Stimulated activated CD4-positive, alpha-beta T cell treated with anti-CD3 and anti-CD28 coated beads, TNF-alpha, amount 100 ng/mL, for 4 hours (primary cell): ENCODE results near the gene ADORA2A.

Source experiments
- DNase-seq, 3 experiments: peaks; one replicate each; pipeline ENCODE4 v3.0.0-alpha.2; 2020; ENCODE audit warnings: low read depth in 3 of 3

ADORA2A gene

GRCh38 chr22:24453853-24454252 lies 26.5 kb downstream of the ADORA2A start:
- no peak for DNase-seq

- no peak for DNase-seq
These were observed 27.6 kb downstream of the ADORA2A start for GRCh38 chr22:24455039-24455438.

DNA sequence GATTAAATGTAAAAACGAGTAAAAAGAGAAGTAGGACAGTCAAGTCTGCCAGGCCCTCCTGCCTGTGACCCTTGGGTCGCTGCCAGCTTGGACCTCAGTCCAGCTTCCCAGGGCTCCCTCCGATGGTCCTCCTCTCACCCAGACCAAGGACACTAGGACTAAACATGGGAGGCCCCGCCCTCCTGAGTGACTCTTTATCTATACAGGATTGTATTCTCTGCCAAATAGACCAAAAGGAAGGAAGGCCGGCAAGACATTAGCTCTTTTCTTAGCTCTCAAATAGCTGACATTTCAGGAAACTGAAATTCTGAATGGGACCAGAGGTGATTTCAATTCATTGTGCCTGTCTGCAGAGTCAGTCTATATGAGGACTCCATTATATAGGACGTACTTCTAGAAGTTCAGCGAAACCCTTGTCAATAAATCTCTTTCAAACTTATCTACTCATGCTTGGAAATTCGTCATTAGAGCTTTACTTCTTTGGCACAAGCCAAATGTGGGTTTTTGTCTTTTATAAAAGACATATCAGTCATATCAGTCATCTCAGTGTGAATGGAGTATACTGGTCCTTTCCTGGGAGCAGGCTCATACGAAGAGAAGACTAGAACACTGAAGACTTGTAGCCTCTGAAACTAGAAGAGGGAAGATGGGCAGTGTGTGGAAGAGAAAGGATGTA lies 28.5 kb downstream of the ADORA2A start:
- no peak for DNase-seq

- no peak for DNase-seq
These were observed 30.6 kb downstream of the ADORA2A start for GRCh38 chr22:24457894-24458420.

DNA sequence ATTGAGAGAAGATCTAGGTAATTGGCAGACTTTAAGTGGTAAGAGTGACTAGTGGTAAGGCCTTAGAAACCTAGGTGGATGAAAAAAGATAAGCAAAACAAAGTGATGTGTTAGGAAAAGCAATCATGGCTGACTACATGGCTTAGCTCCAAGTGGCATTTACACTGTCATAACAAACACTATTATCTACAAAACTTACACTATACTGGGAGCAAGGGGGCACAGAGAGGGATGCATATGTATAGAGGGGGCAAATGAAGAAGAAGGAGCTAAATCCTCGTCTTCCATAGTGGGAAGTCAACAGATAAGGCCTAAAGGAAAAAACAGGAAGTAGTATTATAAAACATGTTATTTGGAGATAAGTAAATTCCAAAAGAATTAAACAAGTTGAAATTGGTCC lies 32.5 kb downstream of the ADORA2A start:
- no peak for DNase-seq

- no peak for DNase-seq
These were observed 33.2 kb downstream of the ADORA2A start for GRCh38 chr22:24460418-24461089.

DNA sequence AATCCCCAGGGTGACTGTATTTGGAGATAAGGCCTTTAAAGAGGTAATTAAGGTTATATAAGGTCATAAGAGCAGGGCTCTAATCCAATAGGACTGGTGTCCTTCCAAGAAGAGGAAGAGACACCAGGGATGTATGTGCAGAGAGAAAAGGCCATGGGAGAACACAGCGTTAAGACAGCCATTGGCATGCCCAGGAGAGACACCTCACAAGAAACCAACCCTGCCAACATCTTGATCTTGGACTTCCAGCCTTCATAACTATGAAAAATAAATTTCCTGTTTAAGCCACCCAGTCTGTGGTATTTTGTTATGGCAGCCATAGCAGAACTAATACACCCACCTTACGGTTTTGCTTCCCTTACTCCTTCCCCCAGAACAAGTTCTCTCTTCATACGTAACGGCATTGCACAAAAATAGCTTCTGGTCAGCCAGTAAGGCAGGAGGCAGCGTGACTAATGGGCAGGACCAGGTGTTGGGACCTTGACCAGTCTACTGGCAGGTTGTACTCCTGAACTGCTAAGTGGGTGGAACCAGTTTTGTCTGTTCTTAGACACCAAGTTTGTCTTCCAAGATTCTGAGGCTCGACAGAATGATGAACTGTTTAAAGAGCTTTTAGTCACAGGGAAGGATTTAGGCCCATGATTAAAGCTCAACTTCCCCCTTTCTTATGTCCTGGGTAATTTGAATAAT lies 35.8 kb downstream of the ADORA2A start:
- DNase-seq: no peak

- no peak for DNase-seq
These were observed 38.2 kb downstream of the ADORA2A start for GRCh38 chr22:24465566-24465965.

- DNase-seq: no peak
These were observed 38.6 kb downstream of the ADORA2A start for GRCh38 chr22:24465975-24466374.

DNA sequence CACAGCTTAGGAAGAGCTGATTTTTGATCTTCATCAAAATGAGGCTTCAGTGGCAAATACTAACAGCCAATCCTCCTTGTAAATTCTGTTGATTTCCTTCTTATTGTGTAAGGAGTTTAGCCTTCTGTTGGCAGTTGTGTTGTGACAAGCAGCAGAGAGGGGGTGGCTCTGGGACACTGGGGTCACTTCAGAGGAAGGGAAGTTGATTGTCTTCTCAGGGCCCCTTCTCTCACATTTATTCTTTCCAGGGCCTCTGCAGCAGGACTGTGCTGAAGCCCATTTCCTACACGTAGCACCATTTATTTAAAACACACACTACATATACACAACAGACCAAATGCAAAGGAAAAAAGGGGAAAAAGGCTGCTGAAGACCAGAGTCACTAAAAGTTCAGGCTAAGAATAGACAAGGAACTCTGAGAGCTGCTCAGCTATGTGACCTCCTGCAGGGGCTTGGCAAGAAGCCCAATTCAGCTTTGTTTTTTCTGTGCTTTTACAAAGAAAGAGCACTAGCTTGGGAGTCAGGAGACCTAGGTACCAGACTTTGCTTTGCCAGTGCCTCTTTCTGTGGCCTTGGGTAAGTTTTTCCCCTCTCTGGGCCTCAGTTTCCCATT lies 39.4 kb downstream of the ADORA2A start:
- no peak for DNase-seq

DNA sequence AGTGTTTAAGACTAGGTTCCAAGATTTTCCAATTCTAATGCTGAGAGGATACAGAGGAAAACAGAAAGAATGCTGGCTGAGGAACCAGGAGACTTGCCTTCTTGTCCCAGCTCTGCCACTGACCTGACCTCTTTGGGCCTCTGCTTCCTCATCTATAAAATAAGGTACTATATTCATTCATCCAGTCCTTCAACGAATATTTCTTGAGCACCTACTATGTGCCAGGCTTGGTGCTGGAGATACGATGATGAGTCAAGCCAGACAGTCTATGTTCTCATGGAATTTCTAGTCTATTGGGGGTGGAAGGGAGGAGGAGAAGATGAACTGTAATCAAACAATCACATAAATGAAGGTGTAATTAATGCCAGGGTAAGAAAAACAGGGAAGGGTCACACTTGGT lies 39.9 kb downstream of the ADORA2A start:
- DNase-seq: no peak

- no peak for DNase-seq
These were observed 44.2 kb downstream of the ADORA2A start for GRCh38 chr22:24471570-24471969.

- DNase-seq: no peak
These were observed 45.9 kb downstream of the ADORA2A start for GRCh38 chr22:24473284-24473683.

DNA sequence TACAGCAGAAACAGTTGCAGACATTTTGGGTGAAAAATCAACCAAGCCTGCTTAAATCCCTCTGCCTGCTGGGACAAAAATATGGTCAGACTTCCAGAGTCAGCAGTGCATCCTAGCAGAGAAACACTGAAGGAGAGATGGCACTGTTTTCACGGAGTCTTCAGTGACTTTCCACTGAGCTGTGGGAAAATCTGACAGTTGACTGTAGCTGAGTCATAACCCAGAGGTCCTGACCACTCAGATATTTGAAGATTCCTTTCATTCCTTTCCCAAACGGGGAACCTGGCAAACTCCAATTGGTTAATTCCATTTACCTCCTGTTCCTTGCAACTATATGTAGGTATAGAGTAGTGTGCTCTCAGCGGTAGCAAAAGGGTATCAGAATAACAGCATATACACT lies 46.8 kb downstream of the ADORA2A start:
- DNase-seq: no peak

GRCh38 chr22:24474649-24475255 lies 47.4 kb downstream of the ADORA2A start:
- no peak for DNase-seq

DNA sequence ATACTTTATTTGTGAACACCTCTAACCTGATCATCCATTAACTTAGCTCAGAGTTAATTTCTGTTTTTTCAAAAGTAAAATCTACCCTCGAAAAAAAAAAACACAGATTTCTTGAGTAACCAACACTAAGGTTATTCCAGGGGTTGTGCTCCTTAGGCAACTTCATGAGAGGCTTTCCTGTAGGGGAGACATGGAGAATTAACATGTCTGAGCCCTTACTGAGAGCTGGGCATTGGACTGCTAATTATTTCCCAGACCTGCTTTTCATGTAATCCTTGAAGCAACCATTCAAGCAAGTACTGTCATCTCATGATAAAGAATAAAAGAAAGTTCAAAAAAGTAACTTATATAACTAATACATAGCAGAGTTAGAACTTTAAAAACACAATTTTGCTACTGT lies 54.2 kb downstream of the ADORA2A start:
- no peak for DNase-seq

GRCh38 chr22:24482575-24482974 lies 55.2 kb downstream of the ADORA2A start:
- no peak for DNase-seq

GRCh38 chr22:24482998-24483397 lies 55.6 kb downstream of the ADORA2A start:
- no peak for DNase-seq

- no peak for DNase-seq
These were observed 56.7 kb downstream of the ADORA2A start for GRCh38 chr22:24483976-24484545.

DNA sequence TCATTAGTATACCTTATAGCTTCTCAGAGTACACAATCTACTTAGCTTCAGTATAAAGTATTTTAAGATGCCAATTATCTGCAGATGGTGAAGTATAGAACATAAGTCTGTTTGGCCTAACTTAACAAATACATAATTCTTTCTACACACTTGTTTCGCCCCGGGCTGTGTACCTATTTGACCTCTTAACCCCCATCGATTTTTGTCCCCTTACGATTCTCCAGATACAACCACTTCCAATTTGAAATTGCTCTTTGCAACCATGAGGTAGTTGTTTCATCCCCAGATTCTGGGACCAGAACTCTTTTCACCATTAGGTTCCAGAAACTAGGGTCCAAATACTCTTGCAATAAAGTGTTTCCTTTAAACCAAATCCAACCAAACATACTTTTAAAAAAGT lies 57.8 kb downstream of the ADORA2A start:
- DNase-seq: no peak

GRCh38 chr22:24485608-24486007 lies 58.2 kb downstream of the ADORA2A start:
- no peak for DNase-seq

DNA sequence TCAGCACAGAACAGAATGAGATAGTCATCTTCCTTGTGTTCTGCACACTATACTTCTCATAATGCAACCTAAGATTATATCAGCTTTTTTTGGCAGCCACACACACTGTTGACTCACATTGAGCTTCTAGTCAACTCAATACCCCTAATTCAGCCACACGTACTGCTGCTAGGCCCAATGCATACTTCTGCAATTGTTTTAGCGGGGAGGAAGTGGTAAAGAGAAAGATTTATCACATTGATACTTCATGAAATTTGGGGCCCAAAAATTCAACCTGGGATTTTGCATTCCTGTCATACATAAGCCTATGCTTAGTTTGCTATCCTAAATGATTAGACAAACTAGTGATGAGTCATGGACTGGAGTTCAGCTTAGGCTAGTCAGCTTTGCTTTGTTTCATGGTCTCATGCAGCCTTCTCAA lies 59.1 kb downstream of the ADORA2A start:
- no peak for DNase-seq
